CD4-positive, alpha-beta T cell treated with Interleukin-17A for 4 hours (primary cell): Measurements from ENCODE around the gene SH3PXD2A.
A peak's percentile ranks its signal among the peaks of the same experiment; 100 is the strongest.

Experiments
- DNase-seq: peaks from one replicate; pipeline ENCODE4 v3.0.0-alpha.2; 2020; ENCODE audit warnings: mixed read lengths

Gene SH3PXD2A

DNA sequence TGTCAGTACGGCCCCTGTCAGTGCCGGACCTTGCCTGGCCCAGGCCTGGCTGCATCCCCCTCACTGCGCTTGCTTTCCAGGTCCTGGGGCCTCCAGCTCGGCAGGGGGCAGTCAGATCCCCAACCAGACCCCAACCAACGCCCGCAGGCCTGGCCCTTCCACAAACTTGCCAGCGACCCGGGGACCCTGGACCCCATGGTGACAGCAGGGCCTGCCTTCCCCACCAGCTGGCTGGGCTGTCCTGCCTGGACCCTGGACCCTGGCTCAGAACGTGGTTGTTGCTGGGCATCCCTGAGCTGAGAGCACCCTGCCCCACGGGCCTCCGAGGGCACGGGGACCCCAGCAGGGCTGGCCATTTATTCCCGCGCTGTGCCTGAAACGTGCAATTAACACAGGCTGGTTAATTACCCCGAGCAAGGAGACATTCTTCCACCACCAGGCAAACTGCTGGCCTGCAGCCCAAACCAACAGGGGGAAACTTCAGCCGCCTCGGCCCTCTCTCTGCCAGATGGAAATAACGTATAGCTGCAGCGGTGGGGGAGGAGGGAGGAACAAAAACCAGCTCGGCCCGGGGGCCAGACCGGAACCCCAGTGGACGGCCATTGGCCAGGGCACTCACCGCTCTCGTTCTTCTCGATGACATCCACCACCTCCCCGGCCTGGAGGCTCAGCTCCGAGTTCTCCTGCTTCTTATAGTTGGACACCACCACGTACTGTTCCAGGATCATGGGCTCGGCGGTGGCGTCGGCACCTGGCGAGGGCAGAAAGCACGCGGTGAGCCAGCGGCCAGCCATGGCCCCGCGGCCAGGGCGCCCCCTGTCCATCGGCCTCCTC, 194.8 kb downstream of the SH3PXD2A start:
- DNase-seq = peak; percentile 18

DNA sequence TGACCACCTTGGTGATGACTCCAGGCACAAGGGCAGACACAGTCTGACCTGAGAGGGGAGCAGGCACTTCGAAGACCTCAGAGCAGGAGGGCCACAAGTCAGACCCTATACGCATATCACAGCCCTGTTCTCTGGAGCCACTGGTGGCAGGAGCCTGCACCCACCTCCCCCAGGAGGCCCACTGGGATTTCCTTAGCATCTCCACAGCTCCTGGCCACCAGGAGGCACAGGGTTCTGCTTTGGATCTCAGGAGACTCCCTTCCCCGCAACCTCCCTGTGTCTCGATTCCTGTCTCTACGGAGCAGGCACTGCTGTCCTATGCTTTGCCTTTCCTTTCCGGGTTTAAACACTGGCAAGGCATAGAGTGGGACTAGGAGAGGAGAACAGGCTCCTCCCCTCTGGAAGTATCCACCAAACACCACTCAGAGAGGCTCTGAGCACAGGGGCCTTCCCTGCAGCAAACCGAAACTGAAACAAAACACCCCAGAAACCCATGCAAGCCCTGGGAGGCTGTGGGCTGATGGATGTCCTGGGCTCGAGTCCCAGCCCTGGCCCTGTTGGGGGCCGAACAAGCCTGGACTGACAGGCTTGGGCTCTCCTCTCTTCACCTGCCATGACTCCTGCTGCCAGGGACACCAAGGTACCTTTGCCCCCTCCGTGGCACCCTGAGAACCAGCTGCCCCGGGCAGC, 195.6 kb downstream of the SH3PXD2A start:
- DNase-seq = peak; percentile 63

GRCh38 chr10:103658049-103658577, 197.3 kb downstream of the SH3PXD2A start:
- no peak for DNase-seq

GRCh38 chr10:103657061-103657591, 198.2 kb downstream of the SH3PXD2A start:
- DNase-seq = no peak

GRCh38 chr10:103654925-103655324, 200.5 kb downstream of the SH3PXD2A start:
- no peak for DNase-seq

GRCh38 chr10:103653581-103654037, 201.8 kb downstream of the SH3PXD2A start:
- no peak for DNase-seq

GRCh38 chr10:103652599-103653281, 202.6 kb downstream of the SH3PXD2A start:
- no peak for DNase-seq

DNA sequence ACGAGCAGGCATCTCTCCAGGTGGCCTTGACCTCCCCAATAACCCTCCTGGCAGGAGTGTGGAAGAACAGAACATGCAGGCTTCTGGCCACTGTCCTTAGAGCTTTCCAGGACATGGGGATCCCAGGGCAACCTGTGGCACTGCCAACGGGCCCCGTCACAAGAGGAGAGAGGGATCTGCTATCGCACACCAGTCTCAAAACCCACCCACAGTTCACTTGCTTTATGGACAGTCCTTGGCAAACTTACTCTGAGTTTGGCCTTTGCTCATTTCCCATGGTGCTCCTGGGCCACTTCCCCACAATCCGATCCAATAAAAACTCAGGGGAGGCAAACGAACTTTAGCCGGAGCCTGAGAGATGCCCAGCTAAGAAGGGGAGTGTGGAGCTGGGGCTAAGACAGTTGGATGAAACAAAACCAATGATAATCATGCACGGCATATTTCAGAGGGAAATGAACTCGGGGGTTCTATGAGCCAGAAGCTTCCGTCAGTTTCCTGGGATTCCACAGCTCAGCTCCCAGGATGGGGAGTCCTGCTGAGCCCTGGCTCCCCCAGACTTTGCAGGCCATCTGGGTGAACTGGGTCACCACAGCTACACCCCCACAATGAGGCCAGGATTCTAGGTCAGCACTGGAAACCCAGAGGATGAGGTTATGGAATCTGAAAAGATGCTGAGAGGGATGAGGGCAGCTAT, 203.4 kb downstream of the SH3PXD2A start:
- no peak for DNase-seq

- DNase-seq = no peak
Observed at GRCh38 chr10:103651333-103651732, 204.0 kb downstream of the SH3PXD2A start.

GRCh38 chr10:103649654-103650423, 205.5 kb downstream of the SH3PXD2A start:
- no peak for DNase-seq

- no peak for DNase-seq
Observed at GRCh38 chr10:103648636-103649532, 206.5 kb downstream of the SH3PXD2A start.

GRCh38 chr10:103648251-103648635, 207.1 kb downstream of the SH3PXD2A start:
- DNase-seq = no peak

GRCh38 chr10:103646304-103646703, 209.1 kb downstream of the SH3PXD2A start:
- no peak for DNase-seq

DNA sequence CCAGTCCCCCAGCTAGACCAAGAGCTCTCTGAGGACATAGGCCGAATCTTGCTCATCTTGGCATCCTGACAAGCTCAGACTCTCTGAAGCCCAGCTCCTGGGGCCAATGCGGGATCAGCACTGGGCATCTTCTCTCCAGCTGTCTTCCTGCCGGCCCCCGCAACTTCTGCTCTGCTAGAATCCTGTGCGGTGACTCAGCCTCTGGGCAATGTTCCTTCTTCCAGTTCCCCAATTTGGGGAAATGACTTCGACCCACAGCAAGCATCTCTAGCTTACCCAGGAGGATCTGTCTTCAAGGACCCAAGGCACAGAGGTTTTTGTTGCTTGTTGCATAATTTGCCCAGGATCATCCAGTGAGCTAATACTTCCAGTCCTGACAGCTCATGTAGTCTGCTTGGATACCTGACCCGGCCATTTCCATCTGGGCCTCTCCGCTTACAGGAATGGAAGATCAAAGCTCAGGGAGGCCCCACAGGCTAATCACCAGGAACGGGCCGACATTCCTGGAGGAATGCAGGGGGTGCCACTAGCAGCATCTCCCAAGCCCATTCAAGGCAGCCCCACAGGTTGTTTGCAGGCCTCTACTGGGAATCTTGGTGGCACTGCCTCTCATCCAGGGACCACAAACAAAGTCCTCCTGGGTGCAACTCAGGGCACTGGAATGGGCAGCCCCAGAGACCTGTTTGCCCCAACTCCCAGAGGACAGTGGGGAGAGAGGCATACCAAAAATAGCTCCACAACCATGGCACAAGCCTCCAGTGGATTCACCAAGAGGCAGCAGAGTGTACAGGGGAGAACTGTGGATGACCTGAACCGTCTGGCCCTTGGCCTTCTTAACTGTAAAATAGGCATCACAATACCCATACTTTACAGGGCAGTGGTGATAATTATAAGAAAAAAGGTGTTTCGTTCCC, 210.0 kb downstream of the SH3PXD2A start:
- DNase-seq = no peak

DNA sequence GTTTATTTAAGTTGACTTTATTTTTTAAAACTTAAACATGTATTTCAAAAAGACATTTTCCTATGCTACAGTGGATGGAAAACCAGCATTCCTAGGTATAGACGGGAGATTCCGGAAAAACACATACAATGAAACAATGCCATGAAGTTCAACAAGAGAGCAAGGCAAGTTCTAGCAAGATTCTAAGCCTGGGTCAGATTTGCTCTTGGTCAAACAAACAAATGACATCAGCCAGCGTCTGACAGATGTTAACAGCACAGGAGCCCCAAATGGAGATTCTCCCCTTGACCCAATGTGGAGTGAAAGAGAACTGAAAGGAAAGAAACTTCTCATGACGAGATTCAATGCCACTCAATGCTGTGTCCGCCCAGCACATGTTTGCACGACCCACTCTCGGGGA, 212.0 kb downstream of the SH3PXD2A start:
- no peak for DNase-seq

DNA sequence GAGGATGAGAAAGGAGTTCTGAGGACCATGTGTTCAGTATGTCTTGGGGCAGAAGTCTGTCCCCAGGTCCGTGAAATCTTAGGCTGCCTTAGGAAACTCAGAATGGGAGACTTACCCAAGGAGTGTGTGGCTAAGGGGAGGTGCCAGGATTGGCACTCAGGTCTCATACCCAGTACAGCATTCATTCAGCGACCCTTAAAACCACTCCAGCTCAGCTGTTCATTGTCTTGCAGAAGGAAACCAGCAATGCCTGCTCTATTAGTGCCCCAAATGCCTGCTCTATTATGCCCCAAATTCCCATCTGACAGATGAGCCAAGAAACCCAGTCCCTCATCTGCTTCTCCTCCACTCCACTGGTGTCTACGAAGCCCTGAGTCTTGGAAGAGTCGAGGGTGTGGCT, 214.1 kb downstream of the SH3PXD2A start:
- DNase-seq = no peak

GRCh38 chr10:103640436-103641181, 214.8 kb downstream of the SH3PXD2A start:
- DNase-seq = no peak

GRCh38 chr10:103638948-103639347, 216.4 kb downstream of the SH3PXD2A start:
- DNase-seq = no peak
